MCF 10A (cell line): ENCODE measurements around the gene TBCC. TPM values are rescaled to one million over a fixed set of nuclear protein-coding genes. Genes with fewer than 3 reads are reported as not detected.

ENCODE experiments used
- BruUV-seq: library from RNA; stranded (reverse); fragments of 400-500 nt; replicated peaks from 2 replicates; lab custom pipeline; 2021; lab: Mats Ljungman, UMichigan
- CTCF ChIA-PET: fragments of 300-600 bp; sonication (Branson Sonifier 250); formaldehyde crosslinking; extraction: SDS; loops from one replicate; lab custom pipeline; 2021; ENCODE audit warnings: antibody characterized with exemption, inconsistent platforms; lab: Yijun Ruan, JAX
- POLR2A ChIA-PET: fragments of 300-600, 350-650 bp; sonication (Branson Sonifier 250); formaldehyde crosslinking; extraction: SDS; loops from one replicate; lab custom pipeline; 2020; ENCODE audit warnings: antibody characterized with exemption, inconsistent platforms; lab: Yijun Ruan, JAX
- DNase-seq: peaks from one replicate; pipeline ENCODE4 v3.0.0-alpha.2; 2018; ENCODE audit not compliant: unreplicated experiment
- H3K27ac Mint-ChIP-seq: one replicate; pipeline ENCODE4 v1.8.0; 2022; ENCODE audit warnings: mild to moderate bottlenecking, low read depth, mixed read lengths; ENCODE audit not compliant: unreplicated experiment
- H3K27me3 Mint-ChIP-seq: one replicate; pipeline ENCODE4 v1.8.0; 2022; ENCODE audit warnings: mixed read lengths; ENCODE audit not compliant: insufficient read depth, unreplicated experiment
- H3K36me3 Mint-ChIP-seq: one replicate; pipeline ENCODE4 v1.8.0; 2022; ENCODE audit warnings: mild to moderate bottlenecking, moderate library complexity, mixed read lengths; ENCODE audit not compliant: insufficient read depth, unreplicated experiment
- H3K4me1 Mint-ChIP-seq: one replicate; pipeline ENCODE4 v1.8.0; 2022; ENCODE audit warnings: mixed read lengths; ENCODE audit not compliant: insufficient read depth, unreplicated experiment
- H3K4me3 Mint-ChIP-seq: one replicate; pipeline ENCODE4 v1.8.0; 2022; ENCODE audit warnings: mild to moderate bottlenecking, moderate library complexity, mixed read lengths; ENCODE audit not compliant: unreplicated experiment
- H3K9me3 Mint-ChIP-seq: one replicate; pipeline ENCODE4 v1.8.0; 2022; ENCODE audit warnings: mixed read lengths; ENCODE audit not compliant: unreplicated experiment
- CTCF ChIP-seq: fragments of 200-600 bp; IDR thresholded peaks from one replicate; pipeline ENCODE4 v1.8.0; 2022; ENCODE audit warnings: antibody characterized with exemption, mild to moderate bottlenecking; ENCODE audit not compliant: unreplicated experiment
- intact Hi-C: fragments of 100-400 bp; cut with micrococcal nuclease; formaldehyde crosslinking; loops from 2 replicates; pipeline ENCODE4 v1.14.1; 2022
- total RNA-seq: library from RNA; stranded (reverse); gene quantifications from 2 replicates; pipeline ENCODE4 v1.2.3, GENCODE V29; 2022

TBCC gene
- total RNA-seq, 1 experiment from 2014 or later, result 13.7 TPM

- no peaks in the 10 kb centered on the region for H3K27me3 Mint-ChIP-seq
- peaks cover 17% of the 10 kb centered on the region for H3K36me3 Mint-ChIP-seq
- ChIA-PET CTCF (no interaction called here), POLR2A (interaction anchor here (0.7 to 1.4 kb wide), 3 partner anchors 8 to 44 kb away, joined by 3 to 9 read pairs (median 5); partner anchors contain the start of gene TBCC)
- intact Hi-C loops, result no loop called here
- H3K27ac Mint-ChIP-seq, result peak overlapping the region; percentile 84
- no peak for TF ChIP-seq CTCF
- BruUV-seq, result no TSS peak
- DNase-seq, result no peak
- H3K9me3 Mint-ChIP-seq, result no peaks in the 10 kb centered on the region
- no peak overlapping the region for H3K4me3 Mint-ChIP-seq
- H3K4me1 Mint-ChIP-seq, result peaks cover 17% of the 10 kb centered on the region
Measured at GRCh38 chr6:42790549-42791181, 44.8 kb upstream of the TBCC start.

GRCh38 chr6:42788671-42789070, 42.8 kb upstream of the TBCC start:
- intact Hi-C loops, result no loop called here

GRCh38 chr6:42787063-42787472, 41.2 kb upstream of the TBCC start:
- no peak for DNase-seq
- H3K4me3 Mint-ChIP-seq, result no peak overlapping the region
- H3K27ac Mint-ChIP-seq, result no peak overlapping the region
- intact Hi-C loops, result no loop called here
- H3K27me3 Mint-ChIP-seq, result no peaks in the 10 kb centered on the region
- H3K9me3 Mint-ChIP-seq, result no peaks in the 10 kb centered on the region
- POLR2A ChIA-PET, result interaction anchor here (0.6 to 15.3 kb wide), 2 partner anchors 39 to 92 kb away, joined by 4 to 328 read pairs; partner anchors contain the start of genes RPL7L1 and TBCC
- CTCF ChIA-PET, result interaction anchor here (0.6 kb wide), 1 partner anchor 44 kb away, joined by 3 read pairs; no protein-coding TSS in a partner anchor
- H3K36me3 Mint-ChIP-seq, result peaks cover 36% of the 10 kb centered on the region
- H3K4me1 Mint-ChIP-seq, result peaks cover 25% of the 10 kb centered on the region
- TF ChIP-seq CTCF, result no peak
- BruUV-seq, result no TSS peak

More at GRCh38 chr6:42788671-42789070, 42.8 kb upstream of the TBCC start:
- H3K27me3 Mint-ChIP-seq, result no peaks in the 10 kb centered on the region
- H3K4me3 Mint-ChIP-seq, result no peak overlapping the region
- POLR2A ChIA-PET, result interaction anchor here (15.3 kb wide), 1 partner anchor 41 kb away, joined by 328 read pairs; the partner anchor contains the start of gene TBCC
- peaks cover 25% of the 10 kb centered on the region for H3K36me3 Mint-ChIP-seq
- TF ChIP-seq CTCF, result no peak
- no peaks in the 10 kb centered on the region for H3K9me3 Mint-ChIP-seq
- CTCF ChIA-PET, result interaction anchor here (0.7 kb wide), 1 partner anchor 576 kb away, joined by 6 read pairs; no protein-coding TSS in a partner anchor
- BruUV-seq, result no TSS peak
- no peak for DNase-seq
- H3K4me1 Mint-ChIP-seq, result peaks cover 25% of the 10 kb centered on the region
- H3K27ac Mint-ChIP-seq, result peak overlapping the region; percentile 57

GRCh38 chr6:42786525-42786985, 40.7 kb upstream of the TBCC start:
- no peak overlapping the region for H3K27ac Mint-ChIP-seq
- peaks cover 25% of the 10 kb centered on the region for H3K4me1 Mint-ChIP-seq
- ChIA-PET CTCF (no interaction called here), POLR2A (interaction anchor here (0.6 to 15.3 kb wide), 3 partner anchors 10 to 93 kb away, joined by 3 to 328 read pairs (median 4); partner anchors contain the start of genes RPL7L1 and TBCC)
- no peak for TF ChIP-seq CTCF
- peaks cover 36% of the 10 kb centered on the region for H3K36me3 Mint-ChIP-seq
- BruUV-seq, result no TSS peak
- no peak overlapping the region for H3K4me3 Mint-ChIP-seq
- H3K9me3 Mint-ChIP-seq, result no peaks in the 10 kb centered on the region
- intact Hi-C loops, result no loop called here
- H3K27me3 Mint-ChIP-seq, result no peaks in the 10 kb centered on the region
- DNase-seq, result no peak
